SU-DHL-6 (cell line): ENCODE data around the gene PAFAH1B1.
"Not testable (repeated sequence)": the region's sequence is repeated elsewhere in the genome, so short reads cannot be mapped to it uniquely, and the experiment has no call there.

ENCODE experiments used
- H2AFZ ChIP-seq: fragments of 200-600 bp; sonication (generic); 2 replicates; pipeline ENCODE4 v1.6.1; 2014; ENCODE audit warnings: low read depth, mild to moderate bottlenecking, moderate library complexity, mixed read lengths, antibody characterized with exemption, low read length; ENCODE audit not compliant: severe bottlenecking
- H3F3A ChIP-seq: fragments of 200-600 bp; shearing (Covaris generic); 2 replicates; pipeline ENCODE4 v1.6.0; 2016; ENCODE audit warnings: antibody characterized with exemption, mild to moderate bottlenecking; ENCODE audit not compliant: insufficient read depth
- H3K27ac ChIP-seq: fragments of 200-600 bp; sonication (generic); 2 replicates; pipeline ENCODE4 v1.5.1; 2016; ENCODE audit warnings: low read depth, mild to moderate bottlenecking, low read length, moderate library complexity, mixed read lengths
- H3K27me3 ChIP-seq: fragments of 200-600 bp; sonication (generic), shearing (Covaris generic); 2 replicates; pipeline ENCODE4 v1.6.0; 2014; ENCODE audit warnings: mild to moderate bottlenecking, low read length
- H3K36me3 ChIP-seq: fragments of 200-600 bp; sonication (generic); 2 replicates; pipeline ENCODE4 v1.6.1; 2014; ENCODE audit warnings: mild to moderate bottlenecking, low read length, mixed read lengths
- H3K4me2 ChIP-seq: fragments of 300-600, 200-600 bp; shearing (Covaris generic), sonication (generic); 2 replicates; pipeline ENCODE4 v1.6.0; 2014; ENCODE audit warnings: low read length, low read depth, mild to moderate bottlenecking; ENCODE audit not compliant: poor library complexity, severe bottlenecking
- H3K4me3 ChIP-seq: fragments of 200-600 bp; sonication (generic); 2 replicates; pipeline ENCODE4 v1.5.1; 2014; ENCODE audit warnings: antibody characterized with exemption, low read length, mild to moderate bottlenecking, mixed read lengths; ENCODE audit not compliant: insufficient read depth, poor library complexity, severe bottlenecking
- H3K79me2 ChIP-seq: fragments of 200-600 bp; sonication (generic); 2 replicates; pipeline ENCODE4 v1.6.1; 2014; ENCODE audit warnings: mild to moderate bottlenecking, low read length, moderate library complexity; ENCODE audit not compliant: insufficient read depth
- H3K9ac ChIP-seq: fragments of 200-600 bp; sonication (generic); 2 replicates; pipeline ENCODE4 v1.7.0; 2014; ENCODE audit warnings: mild to moderate bottlenecking, low read length
- H3K9me2 ChIP-seq: fragments of 200-600 bp; sonication (generic); replicated peaks from 2 replicates; pipeline ENCODE4 v1.6.1; 2014; ENCODE audit warnings: low read length; ENCODE audit not compliant: insufficient read depth
- H3K9me3 ChIP-seq: fragments of 200-600 bp; sonication (generic); 2 replicates; pipeline ENCODE4 v1.6.1; 2014; ENCODE audit warnings: low read length, mixed read lengths; ENCODE audit not compliant: insufficient read depth
- H4K20me1 ChIP-seq: fragments of 200-600 bp; sonication (generic); 2 replicates; pipeline ENCODE4 v1.6.1; 2014; ENCODE audit warnings: low read depth, mild to moderate bottlenecking, antibody characterized with exemption, low read length, moderate library complexity, mixed read lengths
- EZH2phosphoT487 ChIP-seq: fragments of 200-600 bp; sonication (generic), shearing (Covaris generic); conservative IDR thresholded peaks from 2 replicates; pipeline ENCODE4 v1.6.1; 2018; ENCODE audit warnings: mild to moderate bottlenecking, antibody characterized with exemption, low read length, moderate library complexity, mixed read lengths
- TF ChIP-seq, protein P1 (sequence below): fragments of 200-600 bp; sonication (generic); IDR thresholded peaks from one replicate; pipeline ENCODE4 v1.5.1; 2017; ENCODE audit warnings: antibody characterized with exemption, mild to moderate bottlenecking, low read length, moderate library complexity; ENCODE audit not compliant: insufficient read depth, poor library complexity, severe bottlenecking

PAFAH1B1 gene

DNA sequence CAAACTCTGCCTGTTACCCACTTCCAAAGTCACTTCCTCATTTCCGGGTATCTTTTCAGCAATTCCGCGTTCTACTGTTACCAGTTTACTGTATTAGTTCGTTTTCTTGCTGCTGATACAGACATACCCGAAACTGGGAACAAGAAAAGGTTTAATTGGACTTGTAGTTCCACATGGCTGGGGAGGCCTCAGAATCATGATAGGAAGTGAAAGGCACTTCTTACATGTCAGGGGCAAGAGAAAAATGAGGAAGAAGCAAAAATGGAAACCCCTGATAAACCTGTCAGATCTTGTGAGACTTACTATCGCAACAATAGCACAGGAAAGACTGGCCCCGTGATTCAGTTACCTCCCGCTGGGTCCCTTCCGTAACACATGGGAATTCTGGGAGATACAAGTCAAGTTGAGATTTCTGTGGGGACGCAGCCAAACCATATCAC, 30.9 kb downstream of the PAFAH1B1 start:
- no peaks in the 10 kb centered on the region for H3K9me2 ChIP-seq
- H3F3A ChIP-seq, result peaks cover 18% of the 10 kb centered on the region; the same call in 1 of the 2 replicates
- H3K27ac ChIP-seq, result peak overlapping the region; percentile 22
- peak overlapping the region; percentile 18; the same call in 1 of the 2 replicates for H3K9ac ChIP-seq
- no peaks in the 10 kb centered on the region for H3K9me3 ChIP-seq
- H3K4me3 ChIP-seq, result no peak overlapping the region
- peaks cover 9% of the 10 kb centered on the region for H3K36me3 ChIP-seq
- TF ChIP-seq, protein P1, sequence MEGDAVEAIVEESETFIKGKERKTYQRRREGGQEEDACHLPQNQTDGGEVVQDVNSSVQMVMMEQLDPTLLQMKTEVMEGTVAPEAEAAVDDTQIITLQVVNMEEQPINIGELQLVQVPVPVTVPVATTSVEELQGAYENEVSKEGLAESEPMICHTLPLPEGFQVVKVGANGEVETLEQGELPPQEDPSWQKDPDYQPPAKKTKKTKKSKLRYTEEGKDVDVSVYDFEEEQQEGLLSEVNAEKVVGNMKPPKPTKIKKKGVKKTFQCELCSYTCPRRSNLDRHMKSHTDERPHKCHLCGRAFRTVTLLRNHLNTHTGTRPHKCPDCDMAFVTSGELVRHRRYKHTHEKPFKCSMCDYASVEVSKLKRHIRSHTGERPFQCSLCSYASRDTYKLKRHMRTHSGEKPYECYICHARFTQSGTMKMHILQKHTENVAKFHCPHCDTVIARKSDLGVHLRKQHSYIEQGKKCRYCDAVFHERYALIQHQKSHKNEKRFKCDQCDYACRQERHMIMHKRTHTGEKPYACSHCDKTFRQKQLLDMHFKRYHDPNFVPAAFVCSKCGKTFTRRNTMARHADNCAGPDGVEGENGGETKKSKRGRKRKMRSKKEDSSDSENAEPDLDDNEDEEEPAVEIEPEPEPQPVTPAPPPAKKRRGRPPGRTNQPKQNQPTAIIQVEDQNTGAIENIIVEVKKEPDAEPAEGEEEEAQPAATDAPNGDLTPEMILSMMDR, result no peak
- TF ChIP-seq EZH2phosphoT487, result no peak
- H4K20me1 ChIP-seq, result peaks cover 40% of the 10 kb centered on the region
- no peaks in the 10 kb centered on the region for H3K27me3 ChIP-seq
- peak overlapping the region; percentile 32 for H3K4me2 ChIP-seq
- H3K79me2 ChIP-seq, result peaks cover 100% of the 10 kb centered on the region
- no peak overlapping the region for H2AFZ ChIP-seq

- H3K9ac ChIP-seq, H3K36me3 ChIP-seq, H3K4me3 ChIP-seq, H3K9me2 ChIP-seq, H3K9me3 ChIP-seq, H3K27ac ChIP-seq, H2AFZ ChIP-seq, H3K4me2 ChIP-seq, H3K27me3 ChIP-seq: not testable (repeated sequence)
- H4K20me1 ChIP-seq, result peaks cover 32% of the 10 kb centered on the region
- H3K79me2 ChIP-seq, result peaks cover 100% of the 10 kb centered on the region
- peaks cover 14% of the 10 kb centered on the region; the same call in 1 of the 2 replicates for H3F3A ChIP-seq
Measured at GRCh38 chr17:2626626-2627219, 33.3 kb downstream of the PAFAH1B1 start.

- H3K36me3 ChIP-seq, H3K9ac ChIP-seq, H3K9me2 ChIP-seq, H3K9me3 ChIP-seq, H3K27ac ChIP-seq, H3K4me3 ChIP-seq, H2AFZ ChIP-seq, H3K27me3 ChIP-seq: not testable (repeated sequence)
- H4K20me1 ChIP-seq, result peaks cover 42% of the 10 kb centered on the region
- H3F3A ChIP-seq, result peaks cover 17% of the 10 kb centered on the region; the same call in 1 of the 2 replicates
- peak overlapping the region; percentile 2 for H3K4me2 ChIP-seq
- peaks cover 100% of the 10 kb centered on the region for H3K79me2 ChIP-seq
Measured at GRCh38 chr17:2628922-2629321, 35.5 kb downstream of the PAFAH1B1 start.

DNA sequence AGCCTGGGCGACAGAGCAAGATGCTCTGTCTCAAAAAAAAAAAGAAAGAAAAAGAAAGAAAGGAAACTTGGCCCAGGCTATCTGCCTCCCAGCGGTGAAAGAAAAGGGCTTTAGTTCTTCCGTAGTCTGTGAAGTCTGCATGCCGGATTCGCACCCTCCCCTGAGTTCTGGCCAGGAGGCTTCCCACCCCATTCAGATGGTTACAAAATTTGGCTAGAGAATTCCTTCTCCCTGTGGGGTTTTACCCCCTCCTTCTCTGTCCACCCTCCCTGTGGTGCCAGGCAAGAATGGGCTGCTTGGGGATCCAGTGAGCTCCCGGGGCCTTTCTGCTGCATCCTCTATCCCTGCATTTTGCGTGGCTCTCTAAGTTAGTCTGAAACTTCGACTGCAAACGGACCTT, 37.8 kb downstream of the PAFAH1B1 start:
- Histone ChIP-seq H3K4me2 (no peak overlapping the region), H2AFZ (no peak overlapping the region), H4K20me1 (peaks cover 38% of the 10 kb centered on the region), H3K79me2 (peaks cover 100% of the 10 kb centered on the region), H3F3A (0 out of 2 replicates have a peak, but pooled peaks cover 10% of the 10 kb centered on the region), H3K9me2 (no peaks in the 10 kb centered on the region), H3K4me3 (no peak overlapping the region), H3K36me3 (peaks cover 6% of the 10 kb centered on the region; the same call in 1 of the 2 replicates), H3K27me3 (no peaks in the 10 kb centered on the region), H3K27ac (no peak overlapping the region), H3K9me3 (no peaks in the 10 kb centered on the region), H3K9ac (no peak overlapping the region)
- TF ChIP-seq EZH2phosphoT487, result no peak
- TF ChIP-seq, protein P1, result no peak
